Stimulated activated CD4-positive, alpha-beta T cell treated with anti-CD3 and anti-CD28 coated beads, TNF-alpha, amount 100 ng/mL, for 4 hours (primary cell): Measurements from ENCODE around the gene GOLPH3L.
"Not testable (repeated sequence)": the region's sequence is repeated elsewhere in the genome, so short reads cannot be mapped to it uniquely, and the experiment has no call there.

ENCODE experiments used
- DNase-seq, 3 experiments: peaks; one replicate each; pipeline ENCODE4 v3.0.0-alpha.2; 2020; ENCODE audit warnings: low read depth in 3 of 3

GOLPH3L gene

GRCh38 chr1:150696995-150697927 is at the start of gene GOLPH3L:
GOLPH3L (minus strand) TSS chr1:150697154; CDS start chr1:150694838, 2,316 bp downstream.
- DNase-seq, result peak; percentile 43 to 78 (median 74)

GRCh38 chr1:150730130-150730721 is 33.3 kb upstream of the GOLPH3L start:
- DNase-seq, result no peak

GRCh38 chr1:150724336-150724735 is 27.4 kb upstream of the GOLPH3L start:
- DNase-seq, result no peak

GRCh38 chr1:150720703-150721102 is 23.7 kb upstream of the GOLPH3L start, which contains the start of gene HORMAD1:
HORMAD1 (minus strand) TSS chr1:150720895; CDS start chr1:150719505, 1,390 bp downstream.
- DNase-seq, result no peak

GRCh38 chr1:150720098-150720497 is 23.1 kb upstream of the GOLPH3L start:
- DNase-seq, result no peak

DNA sequence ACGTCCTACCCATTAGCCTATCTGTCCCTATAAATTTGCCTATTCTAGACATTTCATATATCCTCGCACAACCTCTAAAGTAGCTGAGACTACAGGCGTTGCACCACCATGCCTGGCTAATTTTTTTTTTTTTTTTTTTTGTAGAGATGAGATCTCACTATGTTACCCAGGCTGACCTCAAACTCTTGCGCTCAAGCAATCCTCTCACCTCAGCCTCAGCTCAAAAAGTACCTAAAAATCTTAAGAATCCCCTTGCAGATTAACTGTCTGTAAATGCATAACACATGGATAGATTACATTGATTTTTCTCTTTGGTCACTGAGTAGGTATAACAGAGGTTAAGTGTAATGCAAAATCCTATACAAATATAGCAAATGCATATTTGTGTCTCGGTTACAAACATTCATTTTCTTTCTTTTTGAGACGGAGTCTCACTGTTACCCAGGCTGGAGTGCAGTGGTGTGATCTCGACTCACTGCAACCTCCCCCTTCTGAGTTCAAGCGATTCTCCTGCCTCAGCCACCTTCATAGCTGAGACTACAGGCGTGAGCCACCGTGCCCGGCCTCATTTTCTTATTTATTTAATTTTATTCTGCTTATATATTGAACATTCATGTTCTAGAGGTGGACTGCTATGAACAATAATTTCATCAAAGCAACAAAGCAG is 21.4 kb upstream of the GOLPH3L start:
- no peak for DNase-seq

GRCh38 chr1:150709031-150709430 is 12.1 kb upstream of the GOLPH3L start:
- not testable (repeated sequence) for DNase-seq

- no peak for DNase-seq
These were observed 11.6 kb upstream of the GOLPH3L start for GRCh38 chr1:150708595-150708994.

- no peak for DNase-seq
These were observed 9.1 kb upstream of the GOLPH3L start for GRCh38 chr1:150706091-150706490.

DNA sequence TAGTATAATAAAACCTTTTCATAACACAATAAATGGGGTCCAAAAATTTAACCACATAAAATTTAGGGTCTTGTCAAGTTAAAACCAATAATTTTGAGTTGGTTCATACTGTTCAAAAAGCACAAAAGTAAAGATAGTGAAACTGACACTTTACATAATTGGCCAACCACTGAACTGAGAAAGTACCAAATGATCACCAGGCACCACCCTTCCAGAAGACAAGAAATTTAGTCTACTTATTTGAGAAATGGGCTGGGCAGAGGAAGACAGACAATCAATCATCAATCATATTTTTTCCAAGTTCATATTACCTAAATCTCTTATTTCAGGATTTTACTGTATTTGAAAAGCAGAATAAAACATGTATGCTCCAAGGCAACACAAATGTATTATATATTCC is 6.5 kb upstream of the GOLPH3L start:
- no peak for DNase-seq

GRCh38 chr1:150696590-150696989 is 364 bp downstream of the GOLPH3L start:
- no peak for DNase-seq

DNA sequence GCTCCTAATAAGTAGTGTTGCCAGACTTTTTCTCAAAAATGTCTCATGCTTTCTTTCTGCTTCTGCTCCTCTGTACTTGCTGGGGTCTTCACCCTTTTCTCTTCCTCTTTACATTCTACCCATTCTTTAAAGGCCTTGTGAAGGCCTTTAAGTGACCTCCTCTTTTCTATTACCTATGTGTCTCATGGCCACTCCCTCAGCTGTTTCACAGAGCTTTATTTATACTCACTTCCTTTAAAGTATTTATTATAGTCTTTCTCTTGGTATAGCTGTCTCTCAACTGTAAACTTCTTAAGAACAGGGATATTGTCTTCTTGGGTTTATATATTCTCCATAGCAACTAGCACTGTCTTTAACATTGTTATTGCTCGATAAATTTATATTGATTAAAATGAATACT is 792 bp downstream of the GOLPH3L start:
- DNase-seq, result no peak

GRCh38 chr1:150695561-150695960 is 1.4 kb downstream of the GOLPH3L start:
- no peak for DNase-seq

DNA sequence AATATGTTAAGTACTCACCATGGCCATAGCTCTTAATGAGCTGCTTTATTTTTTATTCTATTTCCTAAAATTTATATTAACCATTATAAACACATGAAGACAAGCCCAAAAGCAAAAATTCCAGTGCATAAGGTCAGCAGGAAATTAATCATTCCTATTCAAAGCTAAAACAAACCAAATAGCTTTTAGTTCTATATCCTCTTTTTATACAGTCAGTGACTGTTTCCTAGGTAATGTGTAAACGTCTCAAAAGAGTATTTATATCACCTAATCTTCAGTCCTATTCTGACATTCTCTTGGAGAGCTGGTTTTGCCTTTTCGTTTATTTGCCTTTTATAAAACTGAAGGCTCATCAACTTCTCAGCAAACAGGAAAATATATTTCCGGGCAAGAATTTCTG is 4.2 kb downstream of the GOLPH3L start:
- no peak for DNase-seq

DNA sequence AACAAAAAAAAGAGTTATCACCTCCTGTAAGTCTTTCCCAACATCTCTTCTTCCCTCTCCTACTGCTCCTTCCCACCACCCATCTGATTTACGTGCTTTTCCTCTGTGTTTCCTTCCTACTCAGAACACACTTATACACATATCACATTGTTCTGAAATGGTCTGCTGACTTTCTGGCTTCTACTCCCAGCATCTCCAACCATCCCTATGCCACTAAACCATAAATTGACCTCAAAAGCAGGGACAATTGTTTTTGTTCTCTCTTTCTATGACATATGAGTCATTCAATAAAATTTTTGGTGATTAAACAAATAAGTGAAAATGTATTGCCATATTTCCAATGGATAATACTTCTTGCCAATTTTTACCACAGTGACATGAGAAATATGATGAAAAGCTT is 8.2 kb downstream of the GOLPH3L start:
- no peak for DNase-seq

GRCh38 chr1:150686275-150686674 is 10.7 kb downstream of the GOLPH3L start:
- DNase-seq, result no peak

DNA sequence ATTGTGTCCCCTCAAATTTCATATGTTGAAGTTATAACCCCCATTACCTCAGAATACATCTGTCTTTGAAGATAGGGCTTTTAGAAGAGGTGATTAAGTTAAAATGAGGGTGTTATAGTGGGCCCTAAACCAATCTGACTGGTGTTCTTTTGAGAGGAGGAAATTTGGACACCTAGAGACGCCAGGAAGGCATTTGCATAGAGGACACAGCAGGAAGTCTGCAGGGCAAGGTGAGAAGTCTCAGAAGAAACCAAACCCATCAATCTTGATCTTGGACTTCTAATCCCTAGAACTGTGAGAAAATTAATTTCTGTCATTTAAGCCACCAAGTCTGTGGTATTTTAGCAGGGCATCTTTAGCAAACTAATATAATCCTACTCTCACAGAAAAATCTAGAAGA is 13.0 kb downstream of the GOLPH3L start:
- DNase-seq, result no peak

- no peak for DNase-seq
These were observed 18.0 kb downstream of the GOLPH3L start for GRCh38 chr1:150678988-150679387.

DNA sequence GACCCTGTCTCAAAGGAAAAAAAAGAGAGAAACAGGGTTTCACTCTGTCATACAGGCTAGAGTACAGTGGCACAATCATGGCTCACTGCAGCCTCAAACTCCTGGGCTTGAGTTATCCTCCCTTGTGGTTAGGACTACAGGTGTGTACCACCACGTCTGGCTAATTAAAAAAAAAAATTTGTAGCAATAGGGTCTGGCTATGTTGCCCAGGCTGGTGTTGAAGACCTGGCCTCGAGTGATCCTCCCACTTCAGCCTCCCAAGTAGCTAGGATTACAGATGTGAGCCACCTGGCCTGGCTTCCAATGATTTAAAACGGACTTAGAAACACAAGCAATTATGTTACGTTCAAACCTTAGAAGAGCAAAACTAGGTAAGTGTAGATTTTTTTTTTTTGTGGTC is 22.1 kb downstream of the GOLPH3L start:
- no peak for DNase-seq

GRCh38 chr1:150663321-150663720 is 33.6 kb downstream of the GOLPH3L start:
- DNase-seq, result no peak

DNA sequence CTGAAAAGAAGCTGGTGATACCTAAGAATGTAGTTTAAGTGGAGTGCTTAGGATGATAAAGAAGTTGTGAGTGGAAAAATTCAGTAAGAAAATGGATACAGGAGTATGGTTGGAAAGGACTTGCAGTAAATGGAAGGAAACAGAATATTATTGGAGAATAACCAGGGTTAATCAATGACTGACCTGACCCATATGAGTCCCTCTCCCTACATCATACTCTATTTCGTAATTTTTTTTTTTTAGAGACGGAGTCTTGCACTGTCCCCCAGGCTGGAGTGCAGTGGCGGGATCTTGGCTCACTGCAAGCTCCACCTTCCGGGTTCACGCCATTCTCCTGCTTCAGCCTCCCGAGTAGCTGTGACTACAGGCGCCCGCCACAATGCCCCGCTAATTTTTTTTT is 34.1 kb downstream of the GOLPH3L start:
- DNase-seq, result no peak

- no peak for DNase-seq
These were observed 35.8 kb downstream of the GOLPH3L start for GRCh38 chr1:150661156-150661555.

- no peak for DNase-seq
These were observed 36.4 kb downstream of the GOLPH3L start for GRCh38 chr1:150660584-150660983.
